MCF 10A (cell line): ENCODE results near the gene TRPC3. TPM values are rescaled to one million over a fixed set of nuclear protein-coding genes. Genes with fewer than 3 reads are reported as not detected.

Experiments used
- BruUV-seq: library from RNA; stranded (reverse); fragments of 400-500 nt; replicated peaks from 2 replicates; lab custom pipeline; 2021; lab: Mats Ljungman, UMichigan
- CTCF ChIA-PET: fragments of 300-600 bp; sonication (Branson Sonifier 250); formaldehyde crosslinking; extraction: SDS; loops from one replicate; lab custom pipeline; 2021; ENCODE audit warnings: antibody characterized with exemption, inconsistent platforms; lab: Yijun Ruan, JAX
- POLR2A ChIA-PET: fragments of 300-600, 350-650 bp; sonication (Branson Sonifier 250); formaldehyde crosslinking; extraction: SDS; loops from one replicate; lab custom pipeline; 2020; ENCODE audit warnings: antibody characterized with exemption, inconsistent platforms; lab: Yijun Ruan, JAX
- DNase-seq: peaks from one replicate; pipeline ENCODE4 v3.0.0-alpha.2; 2018; ENCODE audit not compliant: unreplicated experiment
- H3K27ac Mint-ChIP-seq: one replicate; pipeline ENCODE4 v1.8.0; 2022; ENCODE audit warnings: mild to moderate bottlenecking, low read depth, mixed read lengths; ENCODE audit not compliant: unreplicated experiment
- H3K27me3 Mint-ChIP-seq: one replicate; pipeline ENCODE4 v1.8.0; 2022; ENCODE audit warnings: mixed read lengths; ENCODE audit not compliant: insufficient read depth, unreplicated experiment
- H3K36me3 Mint-ChIP-seq: one replicate; pipeline ENCODE4 v1.8.0; 2022; ENCODE audit warnings: mild to moderate bottlenecking, moderate library complexity, mixed read lengths; ENCODE audit not compliant: insufficient read depth, unreplicated experiment
- H3K4me1 Mint-ChIP-seq: one replicate; pipeline ENCODE4 v1.8.0; 2022; ENCODE audit warnings: mixed read lengths; ENCODE audit not compliant: insufficient read depth, unreplicated experiment
- H3K4me3 Mint-ChIP-seq: one replicate; pipeline ENCODE4 v1.8.0; 2022; ENCODE audit warnings: mild to moderate bottlenecking, moderate library complexity, mixed read lengths; ENCODE audit not compliant: unreplicated experiment
- H3K9me3 Mint-ChIP-seq: one replicate; pipeline ENCODE4 v1.8.0; 2022; ENCODE audit warnings: mixed read lengths; ENCODE audit not compliant: unreplicated experiment
- intact Hi-C: fragments of 100-400 bp; cut with micrococcal nuclease; formaldehyde crosslinking; loops from 2 replicates; pipeline ENCODE4 v1.14.1; 2022
- total RNA-seq: library from RNA; stranded (reverse); gene quantifications from 2 replicates; pipeline ENCODE4 v1.2.3, GENCODE V29; 2022
- TF ChIP-seq, protein P1 (sequence below): fragments of 200-600 bp; IDR thresholded peaks from one replicate; pipeline ENCODE4 v1.8.0; 2022; ENCODE audit warnings: antibody characterized with exemption, mild to moderate bottlenecking; ENCODE audit not compliant: unreplicated experiment

Gene TRPC3
- total RNA-seq, 1 experiment from 2014 or later = not detected

DNA sequence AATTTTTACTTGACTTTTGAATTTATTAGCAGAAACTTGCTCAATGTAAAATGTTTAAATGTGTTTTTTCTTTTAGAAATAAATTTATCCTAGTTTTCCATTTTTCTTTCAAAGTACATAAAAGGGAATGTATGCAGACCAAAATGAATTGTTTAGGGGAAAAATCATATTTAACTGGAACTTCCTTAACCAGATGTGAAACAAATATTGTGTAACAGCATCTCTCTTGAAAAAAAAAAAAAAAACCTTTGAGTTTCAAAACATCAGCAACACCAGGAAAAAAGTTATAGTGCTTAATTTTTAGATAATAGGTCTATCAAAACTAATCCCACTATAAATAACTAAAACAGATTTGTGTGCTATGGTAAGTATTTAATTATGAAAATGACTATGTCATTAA lies 113.7 kb downstream of the TRPC3 start:
- H3K27me3 Mint-ChIP-seq = no peaks in the 10 kb centered on the region
- POLR2A ChIA-PET = interaction anchor here (0.6 to 1.6 kb wide), 2 partner anchors 12 to 135 kb away, joined by 3 to 5 read pairs; no protein-coding TSS in a partner anchor
- CTCF ChIA-PET = no interaction called here
- no peaks in the 10 kb centered on the region for H3K9me3 Mint-ChIP-seq
- TF ChIP-seq, protein P1, sequence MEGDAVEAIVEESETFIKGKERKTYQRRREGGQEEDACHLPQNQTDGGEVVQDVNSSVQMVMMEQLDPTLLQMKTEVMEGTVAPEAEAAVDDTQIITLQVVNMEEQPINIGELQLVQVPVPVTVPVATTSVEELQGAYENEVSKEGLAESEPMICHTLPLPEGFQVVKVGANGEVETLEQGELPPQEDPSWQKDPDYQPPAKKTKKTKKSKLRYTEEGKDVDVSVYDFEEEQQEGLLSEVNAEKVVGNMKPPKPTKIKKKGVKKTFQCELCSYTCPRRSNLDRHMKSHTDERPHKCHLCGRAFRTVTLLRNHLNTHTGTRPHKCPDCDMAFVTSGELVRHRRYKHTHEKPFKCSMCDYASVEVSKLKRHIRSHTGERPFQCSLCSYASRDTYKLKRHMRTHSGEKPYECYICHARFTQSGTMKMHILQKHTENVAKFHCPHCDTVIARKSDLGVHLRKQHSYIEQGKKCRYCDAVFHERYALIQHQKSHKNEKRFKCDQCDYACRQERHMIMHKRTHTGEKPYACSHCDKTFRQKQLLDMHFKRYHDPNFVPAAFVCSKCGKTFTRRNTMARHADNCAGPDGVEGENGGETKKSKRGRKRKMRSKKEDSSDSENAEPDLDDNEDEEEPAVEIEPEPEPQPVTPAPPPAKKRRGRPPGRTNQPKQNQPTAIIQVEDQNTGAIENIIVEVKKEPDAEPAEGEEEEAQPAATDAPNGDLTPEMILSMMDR = no peak
- peaks cover 69% of the 10 kb centered on the region for H3K36me3 Mint-ChIP-seq
- no peak overlapping the region for H3K4me3 Mint-ChIP-seq
- DNase-seq = no peak
- H3K27ac Mint-ChIP-seq = no peak overlapping the region
- BruUV-seq = no TSS peak
- intact Hi-C loops = no loop called here
- H3K4me1 Mint-ChIP-seq = no peaks in the 10 kb centered on the region

DNA sequence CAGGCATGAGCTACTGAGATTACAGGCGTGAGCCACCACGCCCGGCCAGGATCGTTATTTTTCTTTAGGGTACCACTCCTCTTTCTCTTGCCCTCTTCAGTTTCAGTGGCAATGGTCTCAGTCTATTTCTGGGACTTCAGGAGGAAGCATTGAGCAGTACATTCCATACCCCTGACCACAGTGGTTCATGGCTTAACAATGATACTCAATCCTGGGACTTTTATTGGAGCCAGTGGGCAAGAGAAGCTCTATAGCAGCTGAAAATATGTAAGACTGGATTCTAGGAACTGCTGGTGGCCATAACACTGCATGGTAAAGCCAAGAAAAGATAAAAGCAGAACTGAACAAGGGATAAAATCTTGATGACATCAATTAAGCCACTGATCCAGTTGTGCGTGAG lies 122.3 kb downstream of the TRPC3 start:
- POLR2A ChIA-PET = interaction anchor here (1.0 to 1.5 kb wide), 3 partner anchors 28 to 322 kb away, joined by 3 to 6 read pairs (median 5); partner anchors contain the start of genes BBS7, BLTP1 and EXOSC9
- no peak for DNase-seq
- H3K36me3 Mint-ChIP-seq = peaks cover 43% of the 10 kb centered on the region
- TF ChIP-seq, protein P1 = no peak
- no peak overlapping the region for H3K27ac Mint-ChIP-seq
- H3K9me3 Mint-ChIP-seq = no peaks in the 10 kb centered on the region
- CTCF ChIA-PET = interaction anchor here (0.7 to 1.7 kb wide), 2 partner anchors 24 to 748 kb away, joined by 3 to 4 read pairs; no protein-coding TSS in a partner anchor
- H3K4me3 Mint-ChIP-seq = no peak overlapping the region
- H3K4me1 Mint-ChIP-seq = no peaks in the 10 kb centered on the region
- no peaks in the 10 kb centered on the region for H3K27me3 Mint-ChIP-seq
- no TSS peak for BruUV-seq
- intact Hi-C loops = no loop called here

Other genes with a start within 250 kb of the TRPC3 start
- gene SMIM43, start 186.9 kb downstream of the TRPC3 start, total RNA-seq = not detected in 2 replicates
- 29.2 and 30.9 TPM in 2 replicates for gene EXOSC9, start 150.7 kb downstream of the TRPC3 start, total RNA-seq
- gene CCNA2, start 128.2 kb downstream of the TRPC3 start, total RNA-seq = 12.1 and 22.0 TPM in 2 replicates
- gene BBS7, start 81.6 kb downstream of the TRPC3 start, total RNA-seq = 22.1 and 25.5 TPM in 2 replicates
- gene BLTP1, start 200.3 kb upstream of the TRPC3 start, total RNA-seq = 28.0 and 33.1 TPM in 2 replicates